Endothelial cell of coronary artery (primary cell): Measurements from ENCODE around the gene SWT1. TPM values are rescaled to one million over a fixed set of nuclear protein-coding genes. Genes with fewer than 3 reads are reported as not detected.

ENCODE experiments used
- total RNA-seq: library from RNA; depleted of rRNA; stranded (reverse); fragments of >200 nt; gene quantifications from 2 replicates; pipeline ENCODE4 v1.2.3, GENCODE V29; 2014

SWT1 gene
- 3.1 and 4.0 TPM in 2 replicates for total RNA-seq

DNA sequence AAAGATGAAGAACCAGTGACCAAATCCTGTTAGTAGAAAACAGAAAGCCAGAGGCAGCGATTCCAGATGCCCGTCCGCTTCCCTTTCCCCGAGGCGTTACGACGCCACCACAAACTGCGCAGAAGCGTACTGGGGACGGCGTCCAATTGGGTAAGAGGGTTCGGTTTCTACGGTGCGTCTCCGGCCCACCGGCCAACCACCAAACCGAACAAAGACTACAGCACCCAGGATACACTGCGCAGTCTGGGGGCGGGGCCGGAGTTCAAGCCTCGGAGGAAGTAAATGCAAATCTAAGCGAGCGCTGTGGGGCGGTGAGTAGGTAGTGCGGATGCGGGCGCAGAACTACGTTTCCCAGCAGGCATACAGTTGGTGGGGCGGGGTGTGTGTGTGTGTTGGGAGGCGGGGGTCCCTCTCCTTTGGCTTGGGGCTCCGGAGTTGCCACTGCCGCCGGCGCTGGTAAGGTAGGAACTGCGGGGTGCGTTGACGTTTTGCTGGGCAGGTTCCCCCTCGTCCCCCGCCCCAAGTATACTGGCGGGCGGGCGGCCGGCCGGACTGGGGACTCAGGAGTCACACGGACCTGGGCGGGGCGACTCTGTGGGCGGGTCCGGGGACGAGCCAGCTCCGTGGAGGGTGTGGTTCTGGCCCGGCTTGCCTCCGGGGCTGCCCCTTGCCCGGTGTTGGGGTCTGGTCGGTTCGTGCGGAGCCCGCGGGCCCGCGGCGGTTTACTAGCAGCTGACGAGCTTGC, at the start of gene SWT1, which contains the start of gene TRMT1L:
Gene SWT1, plus strand, starts transcription at position 314 of the 745 bp plus-strand sequence. CDS start 3,675 bp downstream, outside the sequence.
Gene TRMT1L, minus strand, starts transcription at position 100 of the 745 bp plus-strand sequence. CDS start 241 bp downstream, outside the sequence.

DNA sequence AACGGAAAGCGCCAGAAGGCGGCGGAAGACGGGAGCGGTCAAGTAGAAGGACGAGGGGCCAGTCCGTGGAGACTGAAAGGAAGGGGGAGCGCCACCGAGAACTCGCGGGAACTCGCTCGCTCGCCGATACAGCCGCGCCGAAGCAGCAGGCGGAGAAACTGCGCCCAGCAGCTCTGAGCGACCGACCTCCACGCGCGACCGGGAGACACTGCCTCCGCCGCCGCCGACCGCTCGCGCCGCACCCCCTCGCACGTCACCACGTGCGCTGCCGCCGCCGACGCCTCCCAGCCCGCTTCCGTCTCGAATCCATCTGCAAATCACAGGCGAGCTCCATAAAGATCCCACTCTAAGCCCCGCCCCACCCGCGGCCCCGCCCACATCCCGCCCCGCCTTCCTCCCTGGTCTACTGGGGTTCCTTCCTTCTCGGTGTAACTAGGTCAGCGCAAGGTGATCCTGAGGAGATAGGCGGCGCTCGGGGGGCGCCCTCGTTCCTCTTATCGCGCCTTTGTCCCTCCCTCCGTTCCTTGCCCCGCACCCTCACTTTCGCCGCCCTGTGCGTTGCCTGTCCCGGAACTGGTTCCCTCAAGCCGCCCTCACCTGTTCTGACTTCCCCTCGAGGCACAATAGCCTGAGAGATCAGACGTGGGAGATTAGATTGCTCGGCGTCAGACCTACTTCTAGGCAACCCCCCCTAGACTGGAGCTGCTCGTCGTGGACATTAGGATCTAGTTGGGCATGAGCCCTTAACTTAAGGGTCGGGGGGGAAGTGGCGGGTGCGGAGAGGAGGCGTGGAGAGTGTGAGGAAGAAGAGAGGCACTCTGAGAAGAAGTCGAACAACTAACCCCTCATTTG, 160.3 kb downstream of the SWT1 start, which contains the start of gene IVNS1ABP:
Gene IVNS1ABP, minus strand, starts transcription at position 210 of the 852 bp plus-strand sequence. CDS start 7,750 bp downstream, outside the sequence.

Other genes with a start within 250 kb of the SWT1 start
- gene NIBAN1, start 182.7 kb upstream of the SWT1 start, total RNA-seq: 7.5 and 11.1 TPM in 2 replicates
- 21.9 and 22.0 TPM in 2 replicates for gene RNF2, start 111.6 kb upstream of the SWT1 start, total RNA-seq
- gene TRMT1L, start 214 bp upstream of the SWT1 start, total RNA-seq: 16.7 and 17.4 TPM in 2 replicates
- 59.5 and 68.1 TPM in 2 replicates for gene IVNS1ABP, start 160.1 kb downstream of the SWT1 start, total RNA-seq